GM12873 (cell line): ENCODE results near the gene GSTM3.

ENCODE experiments used
- TF ChIP-seq, protein P1 (sequence below): IDR thresholded peaks from 2 replicates; pipeline ENCODE4 v1.5.1; 2012; ENCODE audit warnings: low read depth, mild to moderate bottlenecking, moderate library complexity, low read length, control low read depth; ENCODE audit not compliant: insufficient read depth; ENCODE audit errors: missing control alignments

Gene GSTM3

DNA sequence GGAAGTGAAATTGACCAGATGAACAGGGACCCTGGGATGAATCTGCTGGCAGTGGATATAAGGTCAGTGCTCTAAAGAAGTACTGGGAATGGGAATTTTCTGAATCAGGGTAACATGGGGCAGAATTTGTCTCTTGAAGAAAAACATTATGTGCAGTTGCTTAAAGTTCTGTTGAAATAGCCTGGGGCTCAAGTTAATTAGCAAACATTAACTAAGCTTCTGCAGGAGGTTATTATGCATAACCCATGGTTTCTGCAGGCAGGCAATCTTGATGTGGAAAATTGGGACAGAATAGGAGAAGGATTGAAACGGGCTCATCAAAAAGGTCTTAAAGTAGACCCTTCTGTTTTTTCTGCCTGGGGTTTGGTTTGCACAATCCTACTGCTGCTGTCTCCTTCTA lies 14.8 kb downstream of the GSTM3 start:
- TF ChIP-seq, protein P1, sequence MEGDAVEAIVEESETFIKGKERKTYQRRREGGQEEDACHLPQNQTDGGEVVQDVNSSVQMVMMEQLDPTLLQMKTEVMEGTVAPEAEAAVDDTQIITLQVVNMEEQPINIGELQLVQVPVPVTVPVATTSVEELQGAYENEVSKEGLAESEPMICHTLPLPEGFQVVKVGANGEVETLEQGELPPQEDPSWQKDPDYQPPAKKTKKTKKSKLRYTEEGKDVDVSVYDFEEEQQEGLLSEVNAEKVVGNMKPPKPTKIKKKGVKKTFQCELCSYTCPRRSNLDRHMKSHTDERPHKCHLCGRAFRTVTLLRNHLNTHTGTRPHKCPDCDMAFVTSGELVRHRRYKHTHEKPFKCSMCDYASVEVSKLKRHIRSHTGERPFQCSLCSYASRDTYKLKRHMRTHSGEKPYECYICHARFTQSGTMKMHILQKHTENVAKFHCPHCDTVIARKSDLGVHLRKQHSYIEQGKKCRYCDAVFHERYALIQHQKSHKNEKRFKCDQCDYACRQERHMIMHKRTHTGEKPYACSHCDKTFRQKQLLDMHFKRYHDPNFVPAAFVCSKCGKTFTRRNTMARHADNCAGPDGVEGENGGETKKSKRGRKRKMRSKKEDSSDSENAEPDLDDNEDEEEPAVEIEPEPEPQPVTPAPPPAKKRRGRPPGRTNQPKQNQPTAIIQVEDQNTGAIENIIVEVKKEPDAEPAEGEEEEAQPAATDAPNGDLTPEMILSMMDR: no peak

DNA sequence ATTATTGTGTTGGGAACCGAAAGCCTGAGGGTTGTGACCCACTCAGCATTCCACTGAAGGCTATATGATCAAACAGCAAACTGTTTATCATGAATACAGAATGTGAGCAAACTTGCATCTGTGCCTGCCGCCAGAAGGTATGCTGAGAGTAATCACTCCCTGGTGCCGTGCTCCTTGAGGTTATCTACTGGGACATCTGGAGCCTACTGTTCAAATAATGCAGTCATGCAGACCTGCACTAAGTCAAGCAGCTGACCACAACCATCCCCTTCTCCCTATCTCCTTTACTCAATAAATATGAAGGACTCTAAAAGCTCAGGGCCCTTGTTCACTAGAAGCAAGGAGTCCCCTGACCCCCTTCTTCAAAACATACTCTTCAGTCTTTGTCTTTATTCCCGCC lies 15.3 kb downstream of the GSTM3 start:
- TF ChIP-seq, protein P1: no peak

DNA sequence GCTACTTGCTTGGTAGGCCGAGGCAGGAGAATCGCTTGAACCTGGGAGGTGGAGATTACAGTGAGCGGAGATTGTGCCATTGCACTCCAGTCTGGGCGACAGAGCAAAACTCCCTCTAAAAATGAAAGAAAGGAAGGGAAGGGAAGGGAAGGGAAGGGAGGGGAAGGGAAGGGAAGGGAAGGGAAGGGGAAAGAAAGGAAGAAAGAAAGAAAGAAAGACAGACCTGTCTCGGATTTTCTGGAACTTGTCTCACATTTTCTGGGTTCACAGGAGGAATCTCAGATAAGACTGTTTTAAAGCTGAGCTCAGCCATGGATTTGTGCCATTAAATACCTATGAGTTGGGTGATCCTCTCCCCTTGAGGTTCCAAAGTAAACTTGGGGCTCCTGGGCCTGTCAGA lies 15.9 kb downstream of the GSTM3 start:
- TF ChIP-seq, protein P1: no peak

DNA sequence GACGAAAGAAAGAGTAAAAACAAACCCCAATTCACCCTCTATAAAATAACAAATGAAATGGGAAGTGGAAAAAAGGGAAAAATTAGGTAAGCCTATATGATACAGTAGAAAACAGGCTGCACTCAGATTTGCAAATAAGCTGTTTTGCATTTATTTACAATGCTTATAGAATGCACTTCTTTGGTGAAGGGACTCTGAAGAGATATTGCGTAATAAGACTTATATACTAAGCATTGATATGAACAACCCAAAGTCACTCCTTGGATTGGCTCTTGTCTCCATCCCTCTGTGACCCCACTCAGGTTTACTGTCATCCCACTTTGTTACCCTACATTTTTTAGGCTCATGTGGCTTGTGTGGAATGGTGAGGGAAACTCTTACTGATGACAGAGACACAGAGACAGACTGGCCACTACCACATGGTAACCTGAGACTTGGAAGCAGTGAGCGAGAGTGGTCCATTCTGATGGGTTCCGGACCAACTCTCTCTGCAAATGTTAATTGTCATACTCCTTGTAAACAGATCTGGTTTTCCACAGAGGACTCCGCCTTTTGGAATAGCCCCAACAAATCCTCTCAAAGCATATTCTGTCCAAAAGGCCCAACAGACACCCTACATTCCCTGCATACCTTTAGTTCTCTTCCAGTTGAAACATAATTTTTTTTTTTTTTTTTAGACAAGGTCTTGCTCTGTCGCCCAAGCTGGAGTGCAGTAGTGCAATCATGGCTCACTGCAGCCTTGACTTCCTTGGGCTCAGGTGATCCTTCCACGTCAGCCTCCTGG lies 17.7 kb downstream of the GSTM3 start:
- TF ChIP-seq, protein P1: no peak

DNA sequence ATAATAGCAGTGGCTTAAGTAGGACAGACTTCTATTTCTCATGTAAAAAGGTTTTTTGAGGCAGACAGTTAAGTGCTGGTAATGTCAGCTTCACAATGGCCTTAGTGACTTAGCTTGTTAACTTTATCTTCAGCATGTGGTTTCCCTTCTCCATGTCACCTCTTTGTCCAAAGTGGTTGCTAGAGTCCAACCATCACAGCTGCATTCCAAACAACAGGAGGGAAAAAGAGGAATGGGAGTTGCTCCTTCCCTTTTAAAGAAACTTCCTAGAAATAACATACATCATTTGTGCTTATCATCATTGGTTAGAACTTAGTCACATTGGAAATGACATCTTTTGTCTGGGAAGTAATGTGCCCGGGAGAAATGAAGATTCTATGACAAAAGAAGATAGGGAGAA lies 18.9 kb downstream of the GSTM3 start:
- TF ChIP-seq, protein P1: no peak

DNA sequence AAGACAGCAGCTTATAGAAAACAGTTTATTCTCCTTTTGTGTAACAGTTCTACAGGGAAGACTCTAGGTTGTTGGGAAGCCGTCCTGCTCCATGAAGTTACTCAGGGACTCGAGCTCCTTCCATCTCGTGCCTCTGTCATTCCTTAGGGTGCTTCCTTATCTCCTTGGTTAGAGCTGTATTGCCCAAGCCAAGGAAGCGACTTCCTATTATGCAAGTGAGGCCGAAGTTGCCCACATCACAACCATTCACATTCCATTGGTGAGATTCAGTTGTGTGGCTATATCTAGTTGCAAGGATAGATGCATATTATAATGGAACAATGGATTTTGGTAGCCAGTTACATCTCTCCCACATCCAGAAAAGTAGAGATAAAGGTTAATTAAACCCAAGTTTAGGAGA lies 19.8 kb downstream of the GSTM3 start:
- TF ChIP-seq, protein P1: no peak

DNA sequence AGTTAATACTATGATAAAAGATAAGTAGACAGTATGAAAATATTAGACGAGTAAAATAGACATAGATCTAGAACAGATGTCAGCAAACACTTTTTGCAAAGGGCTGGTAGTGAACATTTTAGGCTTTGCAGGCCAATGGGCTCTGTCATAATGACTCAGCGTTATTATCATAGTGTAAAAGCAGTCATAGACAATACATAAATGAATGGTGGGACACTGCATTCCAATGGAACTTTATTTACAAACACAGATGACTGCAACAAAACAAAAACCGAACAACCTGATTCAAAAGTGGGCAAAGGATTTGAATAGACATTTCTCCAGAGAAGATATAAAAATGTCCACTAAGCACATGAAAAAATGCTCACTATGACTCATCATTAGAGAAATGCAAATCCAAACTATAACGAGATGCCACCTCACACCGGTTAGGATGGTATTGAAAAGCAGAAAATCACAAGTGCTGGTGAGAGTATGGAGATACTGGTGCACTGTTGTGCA lies 21.5 kb downstream of the GSTM3 start:
- TF ChIP-seq, protein P1: no peak
